Parathyroid adenoma (tissue), 2 donors: ENCODE results near the gene PTOV1.

Experiments
- H2AFZ ChIP-seq: fragments of 300-600 bp; sonication (generic); one replicate; pipeline ENCODE4 v1.7.0; 2017; ENCODE audit warnings: antibody characterized with exemption, mild to moderate bottlenecking
- H3K27ac ChIP-seq: fragments of 300-600 bp; sonication (generic); one replicate; pipeline ENCODE4 v1.7.0; 2017
- H3K27me3 ChIP-seq: fragments of 300-600 bp; sonication (generic); one replicate; pipeline ENCODE4 v1.7.0; 2017; ENCODE audit warnings: low read length; ENCODE audit not compliant: control insufficient read depth, insufficient read depth
- H3K36me3 ChIP-seq: fragments of 300-600 bp; sonication (generic); one replicate; pipeline ENCODE4 v1.7.0; 2017; ENCODE audit warnings: low read length; ENCODE audit not compliant: control insufficient read depth, insufficient read depth
- H3K4me1 ChIP-seq: fragments of 300-600 bp; sonication (generic); one replicate; pipeline ENCODE4 v1.7.0; 2017; ENCODE audit warnings: control low read depth
- H3K4me2 ChIP-seq: fragments of 300-600 bp; sonication (generic); one replicate; pipeline ENCODE4 v1.7.0; 2017; ENCODE audit warnings: low read length
- H3K4me3 ChIP-seq: fragments of 300-600 bp; sonication (generic); one replicate; pipeline ENCODE4 v1.7.0; 2017; ENCODE audit warnings: low read depth, low read length
- H3K79me2 ChIP-seq: fragments of 300-600 bp; sonication (generic); one replicate; pipeline ENCODE4 v1.7.0; 2017; ENCODE audit warnings: control low read depth
- H3K9ac ChIP-seq: fragments of 300-600 bp; sonication (generic); one replicate; pipeline ENCODE4 v1.7.0; 2017; ENCODE audit warnings: mild to moderate bottlenecking
- H3K9me3 ChIP-seq: fragments of 300-600 bp; sonication (generic); one replicate; pipeline ENCODE4 v1.7.0; 2017; ENCODE audit warnings: low read length; ENCODE audit not compliant: control insufficient read depth
- CTCF ChIP-seq: fragments of 300-600 bp; sonication (generic); IDR thresholded peaks from one replicate; pipeline ENCODE4 v1.7.0; 2017; ENCODE audit warnings: antibody characterized with exemption, mild to moderate bottlenecking
- donor health status: primary hyperparathyroidism.

Gene PTOV1

GRCh38 chr19:49879243-49879963 is 28.4 kb downstream of the PTOV1 start:
- no peak overlapping the region for H3K27ac ChIP-seq
- no peaks in the 10 kb centered on the region for H3K36me3 ChIP-seq
- TF ChIP-seq CTCF = no peak
- peaks cover 11% of the 10 kb centered on the region for H3K79me2 ChIP-seq
- no peak overlapping the region for H2AFZ ChIP-seq
- H3K4me2 ChIP-seq = no peak overlapping the region
- no peaks in the 10 kb centered on the region for H3K9me3 ChIP-seq
- H3K4me1 ChIP-seq = peaks cover 6% of the 10 kb centered on the region
- H3K4me3 ChIP-seq = no peak overlapping the region
- no peak overlapping the region for H3K9ac ChIP-seq
- H3K27me3 ChIP-seq = no peaks in the 10 kb centered on the region

GRCh38 chr19:49880162-49880869 is 29.4 kb downstream of the PTOV1 start:
- Histone ChIP-seq H3K79me2 (peaks cover 6% of the 10 kb centered on the region), H3K9ac (no peak overlapping the region), H3K36me3 (no peaks in the 10 kb centered on the region), H3K4me1 (peaks cover 4% of the 10 kb centered on the region), H3K4me3 (no peak overlapping the region), H2AFZ (no peak overlapping the region), H3K4me2 (no peak overlapping the region), H3K9me3 (no peaks in the 10 kb centered on the region), H3K27me3 (no peaks in the 10 kb centered on the region), H3K27ac (no peak overlapping the region)
- TF ChIP-seq CTCF = no peak

- no peak for TF ChIP-seq CTCF
- no peaks in the 10 kb centered on the region for H3K36me3 ChIP-seq
- H3K9me3 ChIP-seq = no peaks in the 10 kb centered on the region
- no peaks in the 10 kb centered on the region for H3K79me2 ChIP-seq
- H3K4me3 ChIP-seq = no peak overlapping the region
- H3K27ac ChIP-seq = no peak overlapping the region
- H3K9ac ChIP-seq = no peak overlapping the region
- no peak overlapping the region for H2AFZ ChIP-seq
- H3K27me3 ChIP-seq = no peaks in the 10 kb centered on the region
- H3K4me1 ChIP-seq = no peaks in the 10 kb centered on the region
- H3K4me2 ChIP-seq = no peak overlapping the region
These were observed 30.2 kb downstream of the PTOV1 start for GRCh38 chr19:49881186-49881585.

- H3K4me2 ChIP-seq = no peak overlapping the region
- H3K79me2 ChIP-seq = no peaks in the 10 kb centered on the region
- no peak overlapping the region for H3K4me3 ChIP-seq
- H3K36me3 ChIP-seq = no peaks in the 10 kb centered on the region
- H3K9me3 ChIP-seq = no peaks in the 10 kb centered on the region
- TF ChIP-seq CTCF = no peak
- no peaks in the 10 kb centered on the region for H3K27me3 ChIP-seq
- H2AFZ ChIP-seq = no peak overlapping the region
- no peaks in the 10 kb centered on the region for H3K4me1 ChIP-seq
- no peak overlapping the region for H3K9ac ChIP-seq
- H3K27ac ChIP-seq = no peak overlapping the region
These were observed 30.9 kb downstream of the PTOV1 start for GRCh38 chr19:49881672-49882394.
